HAP-1 (cell line): ENCODE measurements around the gene INF2.
"Not testable (repeated sequence)": the region's sequence is repeated elsewhere in the genome, so short reads cannot be mapped to it uniquely, and the experiment has no call there.

Experiments
- DNase-seq, 2 experiments: peaks; one replicate each; pipeline ENCODE4 v3.0.0-alpha.2; 2016 to 2020; ENCODE audit warnings: low spot score in 2 of 2
- H3K27me3 ChIP-seq: fragments of 250-450 bp; sonication (Bioruptor Pico); 2 replicates; pipeline ENCODE4 v1.5.1; 2020; ENCODE audit warnings: low read depth, mild to moderate bottlenecking, moderate library complexity
- H3K36me3 ChIP-seq: fragments of 250-450 bp; sonication (Bioruptor Pico); replicated peaks from 2 replicates; pipeline ENCODE4 v1.5.1; 2020; ENCODE audit warnings: mild to moderate bottlenecking
- H3K4me1 ChIP-seq: fragments of 250-450 bp; sonication (Bioruptor Pico); 2 replicates; pipeline ENCODE4 v1.5.1; 2020; ENCODE audit warnings: mild to moderate bottlenecking
- H3K4me3 ChIP-seq: fragments of 250-450 bp; sonication (Bioruptor Pico); 2 replicates; pipeline ENCODE4 v1.5.1; 2020; ENCODE audit warnings: mild to moderate bottlenecking, moderate library complexity
- H3K9me3 ChIP-seq: fragments of 250-450 bp; sonication (Bioruptor Pico); 2 replicates; pipeline ENCODE4 v1.5.1; 2020; ENCODE audit warnings: mild to moderate bottlenecking, moderate library complexity
- in situ Hi-C: fragments of 300-500 bp; cut with MboI; formaldehyde crosslinking; loops from 3 replicates; pipeline ENCODE4 v1.14.3; 2020; ENCODE audit warnings: low sequenced_read_pairs, inconsistent platforms, mixed read lengths

INF2 gene

GRCh38 chr14:104651876-104652260 is 37.5 kb upstream of the INF2 start:
- no peak for DNase-seq
- no peak overlapping the region for H3K4me3 ChIP-seq
- in situ Hi-C loops = no loop called here
- no peaks in the 10 kb centered on the region for H3K36me3 ChIP-seq
- H3K4me1 ChIP-seq = peaks cover 5% of the 10 kb centered on the region; the same call in 1 of the 2 replicates
- no peaks in the 10 kb centered on the region for H3K27me3 ChIP-seq
- H3K9me3 ChIP-seq = peaks cover 5% of the 10 kb centered on the region; the same call in 1 of the 2 replicates

- Histone ChIP-seq H3K27me3 (no peaks in the 10 kb centered on the region), H3K9me3 (peaks cover 5% of the 10 kb centered on the region; the same call in 1 of the 2 replicates), H3K4me3 (no peak overlapping the region), H3K36me3 (no peaks in the 10 kb centered on the region), H3K4me1 (peaks cover 5% of the 10 kb centered on the region; the same call in 1 of the 2 replicates)
- in situ Hi-C loops = no loop called here
- no peak for DNase-seq
These were observed 37.0 kb upstream of the INF2 start for GRCh38 chr14:104652386-104652785.

GRCh38 chr14:104653130-104653920 is 36.1 kb upstream of the INF2 start:
- H3K4me1 ChIP-seq, H3K27me3 ChIP-seq, H3K4me3 ChIP-seq, H3K36me3 ChIP-seq, DNase-seq, in situ Hi-C loops, H3K9me3 ChIP-seq: not testable (repeated sequence)

- in situ Hi-C loops = no loop called here
- peaks cover 5% of the 10 kb centered on the region; the same call in 1 of the 2 replicates for H3K9me3 ChIP-seq
- peaks cover 5% of the 10 kb centered on the region; the same call in 1 of the 2 replicates for H3K4me1 ChIP-seq
- no peak for DNase-seq
- no peaks in the 10 kb centered on the region for H3K36me3 ChIP-seq
- H3K4me3 ChIP-seq = no peak overlapping the region
- no peaks in the 10 kb centered on the region for H3K27me3 ChIP-seq
These were observed 35.3 kb upstream of the INF2 start for GRCh38 chr14:104654119-104654518.

GRCh38 chr14:104655128-104655848 is 34.1 kb upstream of the INF2 start:
- H3K4me1 ChIP-seq = no peaks in the 10 kb centered on the region
- H3K27me3 ChIP-seq = no peaks in the 10 kb centered on the region
- no peak overlapping the region for H3K4me3 ChIP-seq
- in situ Hi-C loops = no loop called here
- DNase-seq = no peak
- H3K36me3 ChIP-seq = no peaks in the 10 kb centered on the region
- H3K9me3 ChIP-seq = peaks cover 5% of the 10 kb centered on the region; the same call in 1 of the 2 replicates

GRCh38 chr14:104656014-104656714 is 33.3 kb upstream of the INF2 start:
- no peak overlapping the region for H3K4me3 ChIP-seq
- H3K4me1 ChIP-seq = no peaks in the 10 kb centered on the region
- in situ Hi-C loops = no loop called here

GRCh38 chr14:104657101-104657524 is 32.3 kb upstream of the INF2 start:
- Histone ChIP-seq H3K27me3 (no peaks in the 10 kb centered on the region), H3K4me3 (no peak overlapping the region), H3K9me3 (peaks cover 5% of the 10 kb centered on the region; the same call in 1 of the 2 replicates), H3K36me3 (no peaks in the 10 kb centered on the region), H3K4me1 (no peaks in the 10 kb centered on the region)
- no peak for DNase-seq
- in situ Hi-C loops = no loop called here

More at GRCh38 chr14:104656014-104656714, 33.3 kb upstream of the INF2 start:
- H3K9me3 ChIP-seq = peaks cover 5% of the 10 kb centered on the region; the same call in 1 of the 2 replicates
- no peaks in the 10 kb centered on the region for H3K36me3 ChIP-seq
- DNase-seq = no peak
- H3K27me3 ChIP-seq = no peaks in the 10 kb centered on the region

- no peak for DNase-seq
- in situ Hi-C loops = no loop called here
These were observed 31.7 kb upstream of the INF2 start for GRCh38 chr14:104657563-104658324.

GRCh38 chr14:104658325-104658712 is 31.1 kb upstream of the INF2 start:
- H3K27me3 ChIP-seq = no peaks in the 10 kb centered on the region
- no peaks in the 10 kb centered on the region for H3K36me3 ChIP-seq
- H3K9me3 ChIP-seq = peaks cover 5% of the 10 kb centered on the region; the same call in 1 of the 2 replicates
- no peak overlapping the region for H3K4me3 ChIP-seq
- DNase-seq = no peak
- no peaks in the 10 kb centered on the region for H3K4me1 ChIP-seq
- in situ Hi-C loops = no loop called here

More at GRCh38 chr14:104657563-104658324, 31.7 kb upstream of the INF2 start:
- no peaks in the 10 kb centered on the region for H3K4me1 ChIP-seq
- H3K9me3 ChIP-seq = peaks cover 5% of the 10 kb centered on the region; the same call in 1 of the 2 replicates
- no peaks in the 10 kb centered on the region for H3K36me3 ChIP-seq
- H3K4me3 ChIP-seq = no peak overlapping the region
- H3K27me3 ChIP-seq = no peaks in the 10 kb centered on the region

GRCh38 chr14:104659146-104659545 is 30.3 kb upstream of the INF2 start:
- H3K9me3 ChIP-seq = peaks cover under 1% of the 10 kb centered on the region; the same call in 1 of the 2 replicates
- no peak for DNase-seq
- in situ Hi-C loops = no loop called here
- H3K4me3 ChIP-seq = no peak overlapping the region
- H3K4me1 ChIP-seq = no peaks in the 10 kb centered on the region
- H3K27me3 ChIP-seq = no peaks in the 10 kb centered on the region
- H3K36me3 ChIP-seq = no peaks in the 10 kb centered on the region

GRCh38 chr14:104659764-104660523 is 29.5 kb upstream of the INF2 start:
- Histone ChIP-seq H3K4me1 (no peaks in the 10 kb centered on the region), H3K36me3 (no peaks in the 10 kb centered on the region), H3K9me3 (no peaks in the 10 kb centered on the region; the same call in 1 of the 2 replicates), H3K27me3 (no peaks in the 10 kb centered on the region), H3K4me3 (no peak overlapping the region)
- no peak for DNase-seq
- in situ Hi-C loops = no loop called here

GRCh38 chr14:104660597-104660996 is 28.8 kb upstream of the INF2 start:
- in situ Hi-C loops = no loop called here
- no peak for DNase-seq
- no peak overlapping the region for H3K4me3 ChIP-seq
- peaks cover 2% of the 10 kb centered on the region; the same call in 1 of the 2 replicates for H3K4me1 ChIP-seq
- H3K27me3 ChIP-seq = no peaks in the 10 kb centered on the region
- no peaks in the 10 kb centered on the region for H3K36me3 ChIP-seq
- H3K9me3 ChIP-seq = no peaks in the 10 kb centered on the region; the same call in 1 of the 2 replicates
